HEK293T (cell line): ENCODE data around the gene CLHC1.

Experiments used
- ARNT ChIP-seq: fragments of 450-650 bp; IDR thresholded peaks from 2 replicates; pipeline ENCODE4 v1.6.1; 2017; ENCODE audit warnings: mild to moderate bottlenecking
- BHLHE40 ChIP-seq: fragments of 450-650 bp; IDR thresholded peaks from 2 replicates; pipeline ENCODE4 v1.6.1; 2016; ENCODE audit warnings: mild to moderate bottlenecking, moderate library complexity, borderline replicate concordance
- ELF4 ChIP-seq: fragments of 450-650 bp; IDR thresholded peaks from 2 replicates; pipeline ENCODE4 v1.6.1; 2017; ENCODE audit warnings: antibody characterized with exemption
- FOXM1 ChIP-seq: fragments of 450-650 bp; IDR thresholded peaks from 2 replicates; pipeline ENCODE4 v1.6.1; 2017; ENCODE audit warnings: mild to moderate bottlenecking, borderline replicate concordance
- LEF1 ChIP-seq: fragments of 450-650 bp; IDR thresholded peaks from 2 replicates; pipeline ENCODE4 v1.6.1; 2017; ENCODE audit warnings: mild to moderate bottlenecking, borderline replicate concordance
- PKNOX1 ChIP-seq: fragments of 450-650 bp; IDR thresholded peaks from 2 replicates; pipeline ENCODE4 v1.6.1; 2016
- SUZ12 ChIP-seq: fragments of 450-650 bp; IDR thresholded peaks from 2 replicates; pipeline ENCODE4 v1.6.1; 2016; ENCODE audit warnings: mild to moderate bottlenecking

- TF ChIP-seq PKNOX1 (no peak), ELF4 (no peak), SUZ12 (no peak), BHLHE40 (no peak), ARNT (no peak), LEF1 (no peak), FOXM1 (no peak)
These were observed 37.5 kb upstream of the CLHC1 start for GRCh38 chr2:55269645-55269990.
